Activated CD4-positive, alpha-beta T cell treated with anti-CD3 and anti-CD28 coated beads, Interleukin-2, amount 50 U/mL, for 24 hours (primary cell): ENCODE measurements around the gene MTCL3.

Experiments
- DNase-seq, 2 donors: peaks; one replicate each; pipeline ENCODE4 v3.0.0-alpha.2; 2020; ENCODE audit warnings: low read depth in 1 of 2, low spot score in 1 of 2

The MTCL3 gene

GRCh38 chr6:127471379-127472255 is 47.5 kb downstream of the MTCL3 start:
- DNase-seq = no peak

- no peak for DNase-seq
Observed at GRCh38 chr6:127468936-127469335, 50.2 kb downstream of the MTCL3 start.

- no peak for DNase-seq
Observed at GRCh38 chr6:127466416-127466815, 52.7 kb downstream of the MTCL3 start.

GRCh38 chr6:127464881-127465459 is 54.2 kb downstream of the MTCL3 start:
- DNase-seq = peak; percentile 24 to 56

GRCh38 chr6:127464161-127464880 is 54.8 kb downstream of the MTCL3 start:
- no peak for DNase-seq

GRCh38 chr6:127463056-127463455 is 56.1 kb downstream of the MTCL3 start:
- no peak for DNase-seq

GRCh38 chr6:127462376-127462775 is 56.8 kb downstream of the MTCL3 start:
- no peak for DNase-seq

GRCh38 chr6:127460465-127460864 is 58.7 kb downstream of the MTCL3 start:
- DNase-seq = no peak

- no peak for DNase-seq
Observed at GRCh38 chr6:127459231-127459641, 59.9 kb downstream of the MTCL3 start, which contains the start of gene KIAA0408. TSS of gene KIAA0408 (minus strand) at chr6:127459389. CDS start at chr6:127453981, 5,408 bp downstream.

- no peak for DNase-seq
Observed at GRCh38 chr6:127458817-127459216, 60.3 kb downstream of the MTCL3 start.

GRCh38 chr6:127458222-127458621 is 60.9 kb downstream of the MTCL3 start:
- no peak for DNase-seq

- no peak for DNase-seq
Observed at GRCh38 chr6:127457456-127458064, 61.6 kb downstream of the MTCL3 start.

- no peak for DNase-seq
Observed at GRCh38 chr6:127456465-127456864, 62.7 kb downstream of the MTCL3 start.

- DNase-seq = no peak
Observed at GRCh38 chr6:127453845-127454619, 65.1 kb downstream of the MTCL3 start.

- no peak for DNase-seq
Observed at GRCh38 chr6:127452803-127453202, 66.3 kb downstream of the MTCL3 start.

- DNase-seq = no peak
Observed at GRCh38 chr6:127451388-127451787, 67.7 kb downstream of the MTCL3 start.

GRCh38 chr6:127447780-127448179 is 71.4 kb downstream of the MTCL3 start:
- no peak for DNase-seq

- no peak for DNase-seq
Observed at GRCh38 chr6:127446356-127446755, 72.8 kb downstream of the MTCL3 start.

GRCh38 chr6:127441881-127442280 is 77.3 kb downstream of the MTCL3 start:
- DNase-seq = no peak

- DNase-seq = no peak
Observed at GRCh38 chr6:127439718-127440117, 79.4 kb downstream of the MTCL3 start.
